NCI-H82 (cell line): Measurements from ENCODE around the gene SAC3D1.

Experiments
- DNase-seq: peaks from one replicate; lab custom pipeline; 2025; lab: John Stamatoyannopoulos, UW

Gene SAC3D1

DNA sequence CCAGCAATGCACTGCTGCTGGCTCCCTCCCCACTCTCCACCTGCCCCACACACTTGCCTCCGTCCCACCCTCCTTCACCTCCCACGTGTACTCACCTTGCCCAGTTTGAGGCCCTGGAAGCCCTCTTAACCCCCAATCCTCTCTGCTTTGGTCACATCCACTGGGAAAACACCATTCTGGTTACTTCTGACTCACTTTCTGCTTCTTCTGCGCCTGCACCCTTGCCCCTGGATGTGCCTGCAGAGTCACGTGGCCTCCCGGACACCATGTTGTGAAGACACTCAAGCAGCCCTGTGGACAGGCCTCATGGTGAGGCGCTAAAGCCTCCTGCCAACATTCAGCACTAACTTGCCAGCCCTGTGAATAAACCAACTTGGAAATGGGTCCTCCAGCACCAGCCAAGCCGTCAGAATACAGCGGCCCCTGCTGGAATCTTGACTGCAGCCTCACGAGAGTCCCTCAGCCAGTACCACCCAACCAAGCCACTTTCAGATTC is 20.0 kb downstream of the SAC3D1 start:
- DNase-seq = peak; percentile 17

DNA sequence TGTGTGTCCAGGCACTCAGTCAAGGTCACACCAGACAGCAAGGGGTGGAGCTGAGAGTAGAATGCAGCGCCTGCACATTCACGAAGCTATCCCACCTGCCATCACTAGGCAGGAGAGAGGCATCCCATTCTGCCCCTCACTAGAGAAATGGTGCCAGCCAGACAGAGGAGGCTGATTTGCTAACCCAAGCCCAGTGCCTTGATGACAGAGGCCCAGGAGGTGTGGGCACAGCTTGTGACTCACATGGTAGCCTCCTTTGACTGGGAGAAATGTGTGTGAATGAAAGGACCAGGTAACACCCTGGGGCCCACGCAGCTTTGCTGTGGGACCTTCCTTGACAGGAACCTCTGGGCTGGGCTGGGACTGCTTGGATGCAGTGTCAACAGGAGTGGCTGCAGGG is 22.5 kb downstream of the SAC3D1 start:
- DNase-seq = no peak

DNA sequence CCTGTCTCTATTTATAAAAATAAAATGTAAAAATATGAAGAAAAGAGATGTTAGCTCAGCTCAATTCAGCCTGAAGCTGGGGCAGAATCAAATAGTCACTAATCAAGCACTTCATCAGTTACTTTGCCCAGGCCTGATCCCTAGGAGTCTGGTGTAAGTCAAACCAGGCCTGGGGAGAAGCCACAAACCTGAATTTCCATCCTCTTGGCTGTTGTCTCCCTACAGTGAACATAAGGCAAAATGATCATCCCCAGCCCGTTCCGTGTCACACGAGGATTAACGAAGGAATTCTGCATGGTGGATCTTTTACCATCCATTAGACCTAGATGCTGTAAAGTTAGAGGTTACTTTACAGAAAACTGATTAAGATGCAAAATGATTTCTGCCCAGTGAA is 23.8 kb downstream of the SAC3D1 start:
- peak; percentile 26 for DNase-seq

DNA sequence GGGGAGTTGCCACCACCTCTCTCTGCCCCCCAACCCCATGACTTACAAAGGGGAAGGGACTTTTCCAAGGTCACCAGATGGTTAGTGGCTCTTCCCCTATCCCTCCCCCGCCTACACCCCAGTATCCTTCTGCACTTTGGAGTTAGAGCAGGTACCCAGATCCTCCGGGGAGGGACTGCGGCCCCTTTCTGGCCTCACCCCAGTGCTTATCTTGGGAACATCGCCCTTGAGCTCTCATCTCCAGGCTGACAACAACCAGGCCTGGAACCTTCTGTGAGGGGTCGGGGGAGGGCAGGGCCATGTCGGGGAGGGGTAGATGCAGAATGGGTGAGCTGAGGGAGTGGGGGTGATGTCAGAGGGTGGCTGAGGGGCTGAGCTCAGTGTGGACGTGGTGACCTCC is 24.8 kb downstream of the SAC3D1 start:
- DNase-seq = no peak

DNA sequence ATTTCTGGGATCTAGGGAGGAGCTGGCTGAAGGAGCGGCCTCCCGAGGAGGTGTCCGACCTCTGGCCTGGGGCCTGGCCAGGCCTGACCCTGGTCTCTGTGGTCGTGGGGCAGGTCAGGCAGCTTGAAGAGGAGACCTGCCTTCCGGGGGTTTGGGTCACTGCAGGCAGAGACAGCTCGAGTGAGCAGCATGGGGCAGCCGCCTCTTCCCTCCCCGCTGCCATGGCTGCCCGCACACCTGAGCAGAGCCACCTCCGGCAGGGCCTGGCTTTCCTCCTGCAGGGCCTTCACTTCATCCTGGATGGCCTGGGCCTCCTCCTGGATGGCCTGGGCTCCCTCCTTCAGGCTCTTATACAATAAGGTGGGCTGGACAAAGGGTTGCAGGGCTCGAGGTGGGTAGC is 25.3 kb downstream of the SAC3D1 start:
- DNase-seq = no peak

DNA sequence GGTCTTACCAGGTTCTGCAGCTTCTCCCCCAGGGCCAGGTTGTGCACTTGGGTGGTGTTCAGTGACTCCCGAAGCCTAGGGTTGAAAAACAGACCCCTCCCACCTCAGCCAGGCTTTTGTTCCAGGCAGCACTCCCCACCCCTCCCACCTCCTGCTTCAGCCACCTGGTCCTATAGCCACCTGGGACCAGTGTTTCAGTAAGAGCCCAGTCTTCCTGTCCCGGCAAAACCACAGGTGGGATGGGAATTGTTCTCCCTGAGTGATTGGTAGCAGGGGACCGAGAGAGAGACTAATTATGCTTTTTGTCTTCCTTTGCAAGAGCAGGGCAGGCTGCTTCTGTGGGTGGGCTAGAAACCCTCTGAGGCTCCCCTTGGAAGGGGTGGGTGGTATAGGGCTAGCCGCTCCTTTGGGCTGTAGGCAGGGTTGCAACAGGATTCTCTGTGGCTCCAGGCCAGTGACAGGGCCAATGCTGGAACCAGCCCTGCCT is 25.8 kb downstream of the SAC3D1 start:
- no peak for DNase-seq

DNA sequence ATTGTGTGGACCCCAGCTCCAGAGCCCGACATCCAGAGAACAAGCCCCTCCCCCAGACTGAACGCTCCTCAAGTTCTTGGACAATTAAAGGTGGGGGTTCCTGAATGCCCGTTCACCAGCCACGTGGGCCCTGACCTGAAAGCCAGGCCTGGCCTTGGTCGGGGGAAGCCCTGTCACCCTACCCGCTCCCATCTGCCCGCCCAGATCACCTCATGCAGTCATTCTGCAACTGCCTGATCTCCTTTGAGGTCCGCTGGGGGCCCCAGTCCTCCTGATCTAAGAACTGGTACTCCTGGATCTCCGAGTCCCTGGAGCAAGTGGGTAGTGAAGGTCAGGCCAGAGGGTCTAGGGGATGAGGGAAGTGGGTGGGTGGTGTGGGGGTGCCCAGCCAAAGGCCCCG is 26.4 kb downstream of the SAC3D1 start:
- DNase-seq = no peak

DNA sequence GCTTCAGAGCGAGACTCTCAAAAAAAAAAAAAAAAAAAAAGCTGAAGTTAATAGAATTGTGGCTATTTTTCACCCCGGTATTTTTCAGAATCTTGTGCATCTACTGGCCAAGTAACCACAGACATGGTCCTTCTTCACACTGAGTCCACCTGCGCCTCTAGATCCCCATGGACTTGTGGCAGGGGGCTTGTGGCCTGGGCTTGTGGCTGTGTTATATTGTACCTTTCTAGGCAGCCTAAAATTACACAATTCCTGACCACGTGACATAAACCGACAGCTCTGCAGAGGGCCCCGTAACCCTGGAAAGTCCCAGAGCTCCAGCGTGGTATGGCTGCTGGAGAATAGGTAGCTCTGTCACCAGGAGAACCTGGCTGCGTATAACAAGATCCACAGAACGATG is 28.2 kb downstream of the SAC3D1 start:
- DNase-seq = no peak

DNA sequence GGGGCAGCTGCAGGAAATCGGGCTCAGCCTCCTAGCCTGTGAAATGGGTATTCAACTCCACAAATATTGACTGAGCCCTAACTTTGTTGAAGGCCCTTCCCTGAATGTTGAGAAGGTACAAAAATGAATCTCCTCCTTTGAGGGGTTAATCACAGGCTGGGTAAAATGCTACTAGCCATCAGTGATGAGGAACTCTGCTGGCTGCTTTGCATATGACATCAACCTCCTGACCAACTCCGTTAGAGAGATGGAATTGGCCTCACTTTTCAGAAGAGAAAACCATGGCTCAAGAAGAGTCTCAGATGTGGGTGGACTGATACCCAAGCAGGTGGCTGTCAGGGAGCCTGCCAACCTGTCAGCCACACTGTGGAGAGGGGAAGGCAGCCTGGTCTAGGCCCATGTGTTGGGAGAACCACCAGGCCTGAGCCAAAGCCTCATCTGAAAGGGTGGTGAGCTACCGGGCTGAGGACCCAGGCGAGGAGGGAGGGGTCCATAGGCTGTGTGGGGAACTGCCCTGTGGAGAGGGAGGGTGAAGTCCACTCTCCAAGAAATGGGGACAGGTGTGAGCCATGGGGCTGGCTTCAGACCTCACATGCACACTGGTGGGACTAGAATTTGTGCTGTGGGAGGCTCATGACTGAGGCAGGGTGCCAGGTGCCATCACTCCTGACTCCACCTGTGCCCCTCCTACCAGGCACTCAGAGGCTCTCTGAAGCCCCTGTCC is 31.1 kb downstream of the SAC3D1 start:
- no peak for DNase-seq

DNA sequence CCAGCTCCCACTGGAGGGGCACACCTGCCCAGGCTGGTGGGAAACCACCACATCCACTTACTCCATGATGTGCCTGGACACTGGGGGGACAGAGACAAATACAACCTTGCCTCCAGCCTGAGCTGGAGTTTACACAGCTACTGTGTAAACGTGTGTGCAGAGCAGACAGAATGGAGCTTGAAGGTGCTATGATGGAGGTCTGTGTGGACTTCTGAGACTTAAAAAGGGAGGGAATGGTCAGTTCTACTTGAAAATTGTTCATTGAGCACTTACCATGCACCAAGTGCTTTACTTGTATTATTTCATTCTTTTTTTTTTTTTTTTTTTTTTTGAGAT is 31.6 kb downstream of the SAC3D1 start:
- no peak for DNase-seq

DNA sequence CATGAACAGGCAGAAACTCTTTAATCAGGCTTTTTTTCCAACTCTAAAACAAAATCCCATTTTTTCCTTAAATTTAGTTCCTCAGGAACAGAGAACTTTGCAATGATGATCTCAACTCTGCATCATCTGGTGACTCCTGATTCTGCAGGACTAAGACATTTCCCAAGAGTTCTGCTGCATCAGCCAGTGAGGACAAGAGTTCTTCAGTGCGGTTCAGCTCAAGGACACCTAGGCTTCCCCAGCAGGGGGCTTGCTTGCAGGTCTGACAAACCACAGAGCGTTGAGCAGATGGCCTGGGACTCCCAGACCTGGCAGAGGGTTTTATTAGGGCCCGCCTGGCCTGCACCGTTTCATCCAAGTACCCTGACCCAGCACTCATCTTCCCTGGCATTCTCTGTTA is 36.4 kb downstream of the SAC3D1 start:
- DNase-seq = peak; percentile 79

DNA sequence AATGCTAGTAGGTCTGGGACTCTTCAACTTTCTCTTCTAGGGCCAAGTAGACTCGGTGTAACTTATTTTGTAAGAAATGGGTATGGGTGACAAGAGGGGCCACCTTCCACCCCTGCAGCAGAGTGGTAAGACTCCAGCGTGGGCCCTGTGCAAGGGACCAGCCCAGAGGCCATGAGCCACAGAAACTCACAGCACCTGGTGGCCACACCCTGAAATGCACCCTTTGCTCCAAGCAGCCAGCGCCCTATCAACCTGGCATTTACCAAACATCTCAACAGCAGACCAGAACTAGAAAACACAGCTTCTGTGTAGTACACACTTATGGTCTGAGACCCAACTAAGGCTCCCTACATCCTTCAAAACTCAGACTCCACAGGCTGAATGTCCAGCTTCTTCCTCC is 37.1 kb downstream of the SAC3D1 start:
- peak; percentile 69 for DNase-seq

DNA sequence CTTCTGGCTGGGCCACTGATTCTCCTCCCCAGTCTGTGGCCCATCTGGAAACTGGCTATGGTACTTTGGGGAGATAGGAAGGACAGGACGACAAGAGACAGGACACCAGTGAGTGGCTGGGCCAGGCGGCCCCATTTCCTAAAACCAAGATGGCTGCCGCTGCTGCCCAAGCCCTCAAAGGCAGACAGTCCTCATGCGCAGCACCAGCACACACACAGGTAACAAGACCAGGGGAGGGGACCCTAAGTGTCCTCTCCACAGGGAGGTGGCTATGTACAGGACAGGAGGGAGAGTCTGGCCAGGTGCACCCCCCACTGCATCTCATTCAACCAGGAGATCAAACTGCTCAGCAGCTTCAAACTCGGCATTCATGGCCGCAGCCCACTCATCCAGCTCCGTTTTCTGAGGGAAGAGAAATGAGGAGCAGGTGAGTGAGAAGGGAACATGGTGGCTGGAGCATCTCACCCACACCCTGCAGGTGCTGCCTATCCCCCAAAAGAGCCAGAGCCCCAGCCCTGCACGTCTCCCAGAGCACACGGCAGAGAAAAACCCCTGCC is 37.9 kb downstream of the SAC3D1 start:
- no peak for DNase-seq

DNA sequence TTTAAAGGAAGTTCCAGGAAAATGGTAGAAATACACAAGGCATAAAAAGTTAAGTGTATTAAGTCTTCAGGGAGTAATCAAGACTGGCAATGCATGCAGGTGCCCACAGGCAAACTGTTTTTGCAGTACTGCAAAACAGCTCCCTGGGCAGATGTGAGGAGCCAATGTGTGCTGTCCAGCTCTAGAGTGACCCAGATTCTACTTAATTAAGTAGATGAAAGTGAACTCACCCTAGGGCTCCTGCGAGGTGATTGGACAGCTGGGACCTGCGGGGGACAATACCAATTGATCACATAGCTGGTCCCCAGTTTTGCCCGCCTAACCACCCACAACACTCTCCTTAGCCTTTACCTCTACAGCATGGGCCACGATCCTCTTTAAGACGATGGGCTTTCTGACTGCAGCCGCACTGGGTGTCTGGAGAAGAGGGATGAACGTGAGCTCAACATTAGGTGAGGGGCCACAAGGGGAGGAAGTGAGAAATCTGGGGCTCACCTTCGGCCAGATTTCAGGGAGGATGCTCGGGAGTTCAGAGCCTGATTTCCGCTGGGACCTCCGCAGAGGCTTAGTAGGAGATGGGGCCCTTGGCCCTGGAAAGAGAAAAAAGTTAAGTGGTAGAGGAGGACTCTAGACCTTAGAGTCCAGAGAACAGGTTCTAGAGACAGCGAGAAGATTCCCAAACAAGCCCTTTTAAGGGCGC is 42.3 kb downstream of the SAC3D1 start:
- no peak for DNase-seq

DNA sequence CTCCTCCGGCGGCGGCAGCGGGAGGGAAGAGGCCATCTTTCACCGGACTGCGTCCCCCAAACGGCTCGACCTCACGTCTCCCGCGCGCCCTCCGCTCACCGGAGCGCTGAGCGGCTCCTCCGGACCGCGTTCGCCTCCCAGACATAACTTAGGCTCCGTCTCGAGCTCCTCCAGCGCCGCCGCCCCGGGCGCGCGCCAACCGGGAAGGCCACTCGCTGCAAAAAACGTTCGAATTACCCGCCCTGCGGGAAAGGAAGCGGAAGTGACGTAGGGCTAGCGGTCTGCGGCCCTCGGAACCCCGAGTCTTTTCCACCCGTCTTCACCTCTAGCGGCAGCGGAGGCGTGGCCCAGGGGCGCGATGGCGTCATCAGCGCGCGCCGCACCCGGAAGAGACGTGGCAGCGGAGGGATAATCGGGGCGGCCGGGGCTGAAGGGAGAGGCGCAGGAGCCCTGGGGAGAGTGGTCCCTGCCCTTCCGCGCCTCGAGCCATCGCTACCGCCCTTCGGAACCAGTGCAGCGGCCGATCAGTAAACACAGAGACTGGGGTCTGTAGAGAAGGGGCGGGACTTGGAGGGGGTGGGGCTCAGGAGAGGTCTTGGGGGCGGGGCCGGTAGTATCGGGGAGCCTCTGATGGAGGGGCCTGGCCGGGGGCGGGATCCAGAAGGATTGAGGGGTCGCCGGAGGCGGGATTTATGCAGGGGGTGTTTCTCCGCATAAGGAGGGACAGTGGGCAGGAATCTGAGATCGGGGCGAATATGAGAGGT is 43.0 kb downstream of the SAC3D1 start, which contains the start of the genes CDCA5 and ZFPL1:
Gene CDCA5, minus strand, starts transcription at position 207 of the 764 bp plus-strand sequence. Its CDS starts 62 bp downstream, at position 145.
Gene ZFPL1, plus strand, starts transcription at position 389 of the 764 bp plus-strand sequence. CDS start 477 bp downstream, outside the sequence.
- peak; percentile 96 for DNase-seq

DNA sequence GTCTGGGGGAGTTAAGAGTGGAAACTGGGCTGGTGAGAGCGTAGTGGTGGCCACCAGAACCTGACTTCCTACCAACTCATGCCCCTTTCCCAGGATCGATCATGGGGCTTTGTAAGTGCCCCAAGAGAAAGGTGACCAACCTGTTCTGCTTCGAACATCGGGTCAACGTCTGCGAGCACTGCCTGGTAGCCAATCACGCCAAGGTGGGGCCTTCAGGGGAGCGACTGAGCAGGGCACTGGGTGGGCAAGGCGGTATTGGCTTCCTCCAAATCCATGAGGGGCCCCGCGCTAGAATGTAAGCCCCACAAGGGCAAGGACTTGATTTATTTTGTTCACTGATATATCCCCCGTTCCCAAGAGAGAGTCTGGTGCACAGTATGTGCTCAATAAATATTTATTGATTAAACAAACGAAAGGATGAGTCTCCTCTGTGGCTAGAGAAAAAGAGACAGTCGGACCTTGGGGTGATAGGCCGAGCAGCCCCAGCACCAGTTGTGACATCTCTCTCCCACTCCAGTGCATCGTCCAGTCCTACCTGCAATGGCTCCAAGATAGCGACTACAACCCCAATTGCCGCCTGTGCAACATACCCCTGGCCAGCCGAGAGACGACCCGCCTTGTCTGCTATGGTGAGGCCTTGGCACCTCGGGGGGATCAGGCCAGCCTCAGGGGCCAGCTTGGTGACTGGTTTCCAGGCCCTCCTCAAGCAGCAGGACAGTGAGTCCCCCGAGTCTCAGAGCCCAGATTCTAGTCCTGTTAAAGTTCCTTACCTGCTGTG is 43.8 kb downstream of the SAC3D1 start:
- DNase-seq = no peak

DNA sequence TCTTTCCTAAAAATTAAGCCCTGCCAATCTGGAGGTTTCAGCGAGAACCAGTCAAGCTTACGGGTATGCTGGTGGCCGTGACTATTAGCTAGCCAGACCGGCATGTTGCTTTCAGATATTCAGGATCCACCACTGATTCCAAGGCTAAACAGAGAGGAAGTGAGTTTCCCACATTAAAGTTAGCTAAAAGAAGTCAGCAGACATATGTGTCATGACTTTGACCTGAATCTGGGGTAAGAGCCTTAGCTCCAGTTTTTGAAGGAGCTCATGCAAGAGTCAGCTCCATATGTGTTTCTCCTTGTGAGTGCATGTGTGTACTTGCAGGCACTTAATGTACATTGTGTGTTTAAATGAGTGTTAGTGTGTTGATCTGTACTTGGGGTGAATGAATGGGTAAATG is 44.4 kb downstream of the SAC3D1 start:
- DNase-seq = no peak

DNA sequence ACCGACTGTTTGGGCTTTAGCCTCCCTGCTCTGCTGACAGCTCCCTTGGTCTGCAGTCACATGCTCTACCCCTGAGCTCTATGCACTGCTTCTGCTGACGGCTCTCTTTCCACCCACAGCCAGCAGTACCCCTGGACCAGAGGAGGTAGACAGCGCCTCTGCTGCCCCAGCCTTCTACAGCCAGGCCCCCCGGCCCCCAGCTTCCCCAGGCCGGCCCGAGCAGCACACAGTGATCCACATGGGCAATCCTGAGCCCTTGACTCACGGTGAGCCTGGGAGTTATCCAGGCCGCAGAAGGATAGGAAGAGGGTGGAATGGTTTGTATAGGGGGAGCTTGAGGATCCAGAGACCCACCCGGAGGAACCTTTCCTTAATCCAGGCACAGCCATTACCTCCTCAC is 45.8 kb downstream of the SAC3D1 start:
- DNase-seq = no peak

DNA sequence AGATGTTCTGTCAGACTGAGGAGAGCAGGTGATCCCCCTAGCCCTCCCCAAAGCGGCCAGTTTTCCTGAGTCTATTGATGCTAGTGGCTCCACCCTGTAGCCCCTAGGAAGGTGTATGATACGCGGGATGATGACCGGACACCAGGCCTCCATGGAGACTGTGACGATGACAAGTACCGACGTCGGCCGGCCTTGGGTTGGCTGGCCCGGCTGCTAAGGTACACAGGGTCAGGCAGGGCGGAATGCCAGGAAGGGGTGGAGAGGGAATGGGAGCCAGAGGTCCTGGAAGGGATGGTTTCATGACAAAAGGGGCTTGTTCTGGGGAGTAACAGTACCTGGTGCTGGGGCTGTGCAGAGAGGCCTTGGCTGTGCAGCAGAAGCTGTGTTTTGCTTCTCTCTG is 46.2 kb downstream of the SAC3D1 start:
- DNase-seq = no peak

DNA sequence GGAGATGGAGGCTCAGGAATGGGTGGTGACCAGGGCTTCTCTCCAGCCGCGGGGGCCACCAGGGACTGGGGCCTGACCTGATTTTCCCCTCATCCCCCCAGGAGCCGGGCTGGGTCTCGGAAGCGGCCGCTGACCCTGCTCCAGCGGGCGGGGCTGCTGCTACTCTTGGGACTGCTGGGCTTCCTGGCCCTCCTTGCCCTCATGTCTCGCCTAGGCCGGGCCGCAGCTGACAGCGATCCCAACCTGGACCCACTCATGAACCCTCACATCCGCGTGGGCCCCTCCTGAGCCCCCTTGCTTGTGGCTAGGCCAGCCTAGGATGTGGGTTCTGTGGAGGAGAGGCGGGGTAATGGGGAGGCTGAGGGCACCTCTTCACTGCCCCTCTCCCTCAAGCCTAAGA is 46.8 kb downstream of the SAC3D1 start:
- no peak for DNase-seq

DNA sequence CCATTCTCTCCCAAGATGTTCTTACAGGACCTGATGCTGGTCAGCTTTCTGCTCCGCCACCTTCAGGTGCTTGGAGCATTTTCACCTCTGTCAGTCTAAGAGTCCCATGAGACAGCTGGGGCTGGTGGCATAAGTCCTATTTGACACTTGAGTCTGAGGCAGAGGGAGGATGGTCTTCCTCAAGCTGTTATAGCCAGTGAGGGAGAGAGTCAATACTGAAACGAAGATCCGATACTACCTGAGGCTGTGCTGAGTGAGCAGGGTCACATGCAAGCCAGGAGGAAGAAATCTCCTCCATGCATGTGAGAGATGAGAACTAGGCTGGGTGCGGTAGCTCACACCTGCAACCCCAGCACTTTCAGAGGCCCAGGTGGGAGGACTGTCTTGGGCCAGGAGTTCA is 48.6 kb downstream of the SAC3D1 start:
- DNase-seq = no peak

DNA sequence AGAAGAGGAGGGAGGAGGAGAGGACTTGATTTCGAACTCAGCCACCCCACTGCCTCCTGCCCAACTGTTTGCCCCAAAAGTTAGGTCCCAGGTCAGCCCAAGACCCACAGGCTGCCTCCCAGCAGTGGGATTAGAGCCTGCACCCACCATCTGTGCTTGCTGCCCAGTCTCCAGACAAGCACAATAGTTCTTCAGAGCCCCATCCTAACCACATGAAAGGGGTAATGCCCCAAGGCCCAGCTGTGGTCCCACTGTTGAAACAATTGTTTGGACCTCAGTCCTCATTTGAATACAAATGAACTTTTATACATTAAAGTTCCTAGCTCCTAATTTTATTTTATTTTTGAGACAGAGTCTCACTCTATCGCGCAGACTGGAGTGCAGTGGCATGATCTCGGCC is 49.6 kb downstream of the SAC3D1 start:
- DNase-seq = no peak
